Umbilical cord (tissue), 2 donors: Measurements from ENCODE around the gene MYO1D. TPM values are rescaled to one million over a fixed set of nuclear protein-coding genes. Genes with fewer than 3 reads are reported as not detected.
"Not testable (repeated sequence)": the region's sequence is repeated elsewhere in the genome, so short reads cannot be mapped to it uniquely, and the experiment has no call there.

ENCODE experiments used
- DNase-seq: peaks from one replicate; pipeline ENCODE4 v3.0.0-alpha.2; 2015; ENCODE audit warnings: low spot score
- total RNA-seq: library from RNA; depleted of rRNA; stranded (reverse); fragments of >200 nt; gene quantifications from one replicate; pipeline ENCODE4 v1.2.3, GENCODE V29; 2014; ENCODE audit warnings: low replicate concordance; ENCODE audit not compliant: insufficient read depth

The MYO1D gene
- total RNA-seq, 1 donor from 2014 or later = 48.9 TPM

- DNase-seq = no peak
These were observed 16.9 kb downstream of the MYO1D start for GRCh38 chr17:32859857-32860525.

GRCh38 chr17:32855620-32856019 is 21.3 kb downstream of the MYO1D start:
- DNase-seq = no peak

GRCh38 chr17:32854832-32855389 is 22.0 kb downstream of the MYO1D start:
- no peak for DNase-seq

- no peak for DNase-seq
These were observed 22.7 kb downstream of the MYO1D start for GRCh38 chr17:32854207-32854606.

GRCh38 chr17:32852811-32853210 is 24.1 kb downstream of the MYO1D start:
- no peak for DNase-seq

GRCh38 chr17:32849879-32850278 is 27.0 kb downstream of the MYO1D start:
- no peak for DNase-seq

- DNase-seq = no peak
These were observed 28.9 kb downstream of the MYO1D start for GRCh38 chr17:32847977-32848376.

GRCh38 chr17:32846143-32846542 is 30.8 kb downstream of the MYO1D start:
- DNase-seq = no peak

- DNase-seq = no peak
These were observed 36.7 kb downstream of the MYO1D start for GRCh38 chr17:32840241-32840640.

- no peak for DNase-seq
These were observed 40.4 kb downstream of the MYO1D start for GRCh38 chr17:32836527-32836926.

GRCh38 chr17:32835291-32835761 is 41.6 kb downstream of the MYO1D start:
- no peak for DNase-seq

GRCh38 chr17:32834104-32834503 is 42.8 kb downstream of the MYO1D start:
- no peak for DNase-seq

- DNase-seq = no peak
These were observed 43.4 kb downstream of the MYO1D start for GRCh38 chr17:32833526-32833925.

- no peak for DNase-seq
These were observed 43.8 kb downstream of the MYO1D start for GRCh38 chr17:32833076-32833475.

- DNase-seq = no peak
These were observed 45.2 kb downstream of the MYO1D start for GRCh38 chr17:32831627-32832243.

- DNase-seq = no peak
These were observed 45.7 kb downstream of the MYO1D start for GRCh38 chr17:32831223-32831622.

GRCh38 chr17:32828822-32829221 is 48.1 kb downstream of the MYO1D start:
- DNase-seq = no peak

- no peak for DNase-seq
These were observed 49.7 kb downstream of the MYO1D start for GRCh38 chr17:32827227-32827626.

GRCh38 chr17:32826076-32826475 is 50.8 kb downstream of the MYO1D start:
- no peak for DNase-seq

- no peak for DNase-seq
These were observed 52.6 kb downstream of the MYO1D start for GRCh38 chr17:32824334-32824733.

GRCh38 chr17:32822996-32823395 is 53.9 kb downstream of the MYO1D start:
- DNase-seq = no peak

GRCh38 chr17:32821987-32822934 is 54.7 kb downstream of the MYO1D start:
- not testable (repeated sequence) for DNase-seq
